HepG2 (cell line): Measurements from ENCODE around the gene PCGF6. TPM values are rescaled to one million over a fixed set of nuclear protein-coding genes. Genes with fewer than 3 reads are reported as not detected.

Experiments used
- ATAD3A ChIP-seq: sonication (generic); formaldehyde crosslinking; IDR thresholded peaks from 2 replicates; pipeline ENCODE4 v1.4.0; 2020; ENCODE audit warnings: missing genetic modification reagents
- ATF1 ChIP-seq: IDR thresholded peaks from 2 replicates; pipeline ENCODE4 v1.6.1; 2016; ENCODE audit warnings: mild to moderate bottlenecking, control low read depth
- ATM ChIP-seq: fragments of 450-650 bp; IDR thresholded peaks from 2 replicates; pipeline ENCODE4 v1.7.1; 2017; ENCODE audit warnings: mild to moderate bottlenecking, borderline replicate concordance
- ELF3 ChIP-seq: IDR thresholded peaks from 2 replicates; pipeline ENCODE4 v1.6.1; 2016; ENCODE audit warnings: missing genetic modification reagents, missing compliant biosample characterization
- FOXA1 ChIP-seq, 2 experiments: fragments of 450-650 bp in 1 of 2; sonication (generic) in 1 of 2; formaldehyde crosslinking in 1 of 2; IDR thresholded peaks; 2 replicates each; pipeline versions ENCODE4 v1.4.0 to v1.6.1; 2016 to 2020; ENCODE audit warnings: missing genetic modification reagents in 1 of 2
- RCOR2 ChIP-seq: IDR thresholded peaks from 2 replicates; pipeline ENCODE4 v1.6.1; 2016; ENCODE audit warnings: missing biosample characterization, missing genetic modification reagents
- RELA ChIP-seq: sonication (generic); formaldehyde crosslinking; IDR thresholded peaks from 2 replicates; pipeline ENCODE4 v1.4.0; 2020; ENCODE audit warnings: missing genetic modification reagents
- SMYD3 ChIP-seq: sonication (generic); formaldehyde crosslinking; IDR thresholded peaks from 2 replicates; pipeline ENCODE4 v1.8.1; 2023; ENCODE audit warnings: mild to moderate bottlenecking, missing genetic modification reagents
- THYN1 ChIP-seq: sonication (generic); formaldehyde crosslinking; IDR thresholded peaks from 2 replicates; pipeline ENCODE4 v1.8.1; 2023; ENCODE audit warnings: low read depth, mild to moderate bottlenecking, moderate library complexity, missing genetic modification reagents, borderline replicate concordance
- TP53 ChIP-seq: sonication (generic); formaldehyde crosslinking; conservative IDR thresholded peaks from 2 replicates; pipeline ENCODE4 v1.4.0; 2020; ENCODE audit warnings: missing genetic modification reagents
- ZBTB42 ChIP-seq: sonication (generic); formaldehyde crosslinking; IDR thresholded peaks from 2 replicates; pipeline ENCODE4 v1.5.0; 2020; ENCODE audit warnings: mild to moderate bottlenecking, missing genetic modification reagents
- ZNF337 ChIP-seq: sonication (generic); formaldehyde crosslinking; IDR thresholded peaks from 2 replicates; pipeline ENCODE4 v1.5.1; 2020; ENCODE audit warnings: missing genetic modification reagents, low read depth, mild to moderate bottlenecking, borderline replicate concordance
- ZNF530 ChIP-seq: sonication (generic); formaldehyde crosslinking; IDR thresholded peaks from 2 replicates; pipeline ENCODE4 v1.5.0; 2020; ENCODE audit warnings: low read depth, mild to moderate bottlenecking, missing genetic modification reagents
- ZNF782 ChIP-seq: sonication (generic); formaldehyde crosslinking; IDR thresholded peaks from 2 replicates; pipeline ENCODE4 v1.4.0; 2020; ENCODE audit warnings: missing genetic modification reagents, mild to moderate bottlenecking, borderline replicate concordance
- polyA plus RNA-seq, 8 experiments: library from polyadenylated mRNA; depleted of rRNA in 3 of 8; stranded (reverse) in 7 of 8; unstranded in 1 of 8; fragments of >200 nt; fragmentation: Illumina TruSeq in 4 of 8; extraction: Trizol in 4 of 8; gene quantifications; 2 replicates each; pipeline versions ENCODE4 v1.2.1 to v1.2.3, GENCODE V29; 2011 to 2016; ENCODE audit warnings: low read depth in 4 of 8, missing spikeins in 1 of 8, mixed read lengths in 1 of 8; ENCODE audit not compliant: insufficient read depth in 1 of 8
- total RNA-seq, 5 experiments: library from RNA; depleted of rRNA; stranded (reverse); fragments of >200 nt; fragmentation: Illumina TruSeq; extraction: Trizol; gene quantifications; 2 replicates each; pipeline ENCODE4 v1.2.3, GENCODE V29; 2016; ENCODE audit warnings: low read depth in 1 of 5
- TF ChIP-seq, protein P1 (sequence below): sonication (generic); formaldehyde crosslinking; conservative IDR thresholded peaks from 2 replicates; pipeline ENCODE4 v1.5.0; 2020; ENCODE audit warnings: missing genetic modification reagents
- TF ChIP-seq, protein P2 (sequence below): IDR thresholded peaks from 2 replicates; pipeline ENCODE4 v1.6.1; 2016; ENCODE audit warnings: mild to moderate bottlenecking
- TF ChIP-seq, protein P3 (sequence below): sonication (generic); formaldehyde crosslinking; IDR thresholded peaks from 2 replicates; pipeline ENCODE4 v1.8.0; 2022; ENCODE audit warnings: mild to moderate bottlenecking, missing genetic modification reagents
- TF ChIP-seq, protein P4 (sequence below): sonication (generic); formaldehyde crosslinking; IDR thresholded peaks from 2 replicates; pipeline ENCODE4 v1.4.0; 2020; ENCODE audit warnings: missing genetic modification reagents
- TF ChIP-seq, protein P5 (sequence below): IDR thresholded peaks from 2 replicates; pipeline ENCODE4 v1.6.1; 2018; ENCODE audit warnings: missing genetic modification reagents
- TF ChIP-seq, protein P6 (sequence below): IDR thresholded peaks from 2 replicates; pipeline ENCODE4 v1.6.1; 2016; ENCODE audit warnings: missing compliant biosample characterization, missing genetic modification reagents, borderline replicate concordance
- TF ChIP-seq, protein P7 (sequence below): sonication (generic); formaldehyde crosslinking; IDR thresholded peaks from 2 replicates; pipeline ENCODE4 v1.4.0; 2020; ENCODE audit warnings: missing genetic modification reagents

Gene PCGF6
- total and polyA plus RNA-seq, 2 of the 13 experiments (the other 11 are each of a cell fraction or from before 2014, with no cell fraction given): 5.2 to 19.4 TPM

DNA sequence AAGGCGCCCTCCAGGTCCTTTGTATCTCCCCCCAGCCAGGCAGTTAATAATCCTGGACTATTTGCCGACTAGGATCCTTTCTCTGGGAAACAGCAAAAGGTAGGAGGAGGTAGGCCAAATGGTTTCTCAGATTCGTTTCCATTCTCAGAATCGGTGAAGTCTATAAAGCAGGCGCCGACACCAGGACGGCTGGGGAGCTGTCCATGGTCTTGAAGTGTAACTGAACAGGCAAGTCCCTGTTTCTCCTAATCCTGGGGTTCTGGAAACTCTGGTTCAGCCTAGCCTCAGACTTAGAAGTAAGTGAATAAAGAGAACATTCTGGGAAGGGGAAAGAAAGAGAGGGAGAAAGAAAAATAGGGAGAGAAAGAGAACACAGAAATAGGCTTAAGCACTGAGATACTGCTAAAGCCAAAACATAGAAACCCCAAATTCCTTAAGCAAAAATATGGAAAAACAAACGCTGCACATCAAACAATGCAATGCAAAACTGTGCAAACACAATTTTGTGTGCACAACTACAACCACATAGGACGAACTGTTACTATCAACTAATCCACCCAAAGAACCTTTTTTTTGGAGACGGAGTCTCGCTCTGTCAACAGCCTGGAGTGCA lies 85.1 kb downstream of the PCGF6 start (continued):
- TF ChIP-seq, protein P1, sequence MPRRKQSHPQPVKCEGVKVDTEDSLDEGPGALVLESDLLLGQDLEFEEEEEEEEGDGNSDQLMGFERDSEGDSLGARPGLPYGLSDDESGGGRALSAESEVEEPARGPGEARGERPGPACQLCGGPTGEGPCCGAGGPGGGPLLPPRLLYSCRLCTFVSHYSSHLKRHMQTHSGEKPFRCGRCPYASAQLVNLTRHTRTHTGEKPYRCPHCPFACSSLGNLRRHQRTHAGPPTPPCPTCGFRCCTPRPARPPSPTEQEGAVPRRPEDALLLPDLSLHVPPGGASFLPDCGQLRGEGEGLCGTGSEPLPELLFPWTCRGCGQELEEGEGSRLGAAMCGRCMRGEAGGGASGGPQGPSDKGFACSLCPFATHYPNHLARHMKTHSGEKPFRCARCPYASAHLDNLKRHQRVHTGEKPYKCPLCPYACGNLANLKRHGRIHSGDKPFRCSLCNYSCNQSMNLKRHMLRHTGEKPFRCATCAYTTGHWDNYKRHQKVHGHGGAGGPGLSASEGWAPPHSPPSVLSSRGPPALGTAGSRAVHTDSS (CRISPR knock-in tag): no peak
- TF ChIP-seq ATM (no peak), ELF3 (CRISPR knock-in tag) (peak; percentile 72; the same call in 1 of the 2 replicates), ZNF337 (CRISPR knock-in tag) (peak; percentile 53; the same call in 1 of the 2 replicates), ZBTB42 (no peak), RELA (CRISPR knock-in tag) (no peak), RCOR2 (CRISPR knock-in tag) (no peak), ATAD3A (no peak; the same call in 1 of the 2 replicates), TP53 (CRISPR knock-in tag) (no peak), ZNF530 (no peak), THYN1 (CRISPR knock-in tag) (no peak), ATF1 (no peak), FOXA1 (IDR thresholded peaks at IDR 0.05) (no peak), FOXA1 (CRISPR knock-in tag; IDR thresholded peaks at IDR 0.05) (no peak), SMYD3 (CRISPR knock-in tag) (0 out of 2 replicates have a peak, but pooled peaks have one; percentile 61), ZNF782 (CRISPR knock-in tag) (no peak)
- TF ChIP-seq, protein P2, sequence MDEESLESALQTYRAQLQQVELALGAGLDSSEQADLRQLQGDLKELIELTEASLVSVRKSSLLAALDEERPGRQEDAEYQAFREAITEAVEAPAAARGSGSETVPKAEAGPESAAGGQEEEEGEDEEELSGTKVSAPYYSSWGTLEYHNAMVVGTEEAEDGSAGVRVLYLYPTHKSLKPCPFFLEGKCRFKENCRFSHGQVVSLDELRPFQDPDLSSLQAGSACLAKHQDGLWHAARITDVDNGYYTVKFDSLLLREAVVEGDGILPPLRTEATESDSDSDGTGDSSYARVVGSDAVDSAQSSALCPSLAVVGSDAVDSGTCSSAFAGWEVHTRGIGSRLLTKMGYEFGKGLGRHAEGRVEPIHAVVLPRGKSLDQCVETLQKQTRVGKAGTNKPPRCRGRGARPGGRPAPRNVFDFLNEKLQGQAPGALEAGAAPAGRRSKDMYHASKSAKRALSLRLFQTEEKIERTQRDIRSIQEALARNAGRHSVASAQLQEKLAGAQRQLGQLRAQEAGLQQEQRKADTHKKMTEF (CRISPR knock-in tag): peak; percentile 34; the same call in 1 of the 2 replicates
- TF ChIP-seq, protein P3, sequence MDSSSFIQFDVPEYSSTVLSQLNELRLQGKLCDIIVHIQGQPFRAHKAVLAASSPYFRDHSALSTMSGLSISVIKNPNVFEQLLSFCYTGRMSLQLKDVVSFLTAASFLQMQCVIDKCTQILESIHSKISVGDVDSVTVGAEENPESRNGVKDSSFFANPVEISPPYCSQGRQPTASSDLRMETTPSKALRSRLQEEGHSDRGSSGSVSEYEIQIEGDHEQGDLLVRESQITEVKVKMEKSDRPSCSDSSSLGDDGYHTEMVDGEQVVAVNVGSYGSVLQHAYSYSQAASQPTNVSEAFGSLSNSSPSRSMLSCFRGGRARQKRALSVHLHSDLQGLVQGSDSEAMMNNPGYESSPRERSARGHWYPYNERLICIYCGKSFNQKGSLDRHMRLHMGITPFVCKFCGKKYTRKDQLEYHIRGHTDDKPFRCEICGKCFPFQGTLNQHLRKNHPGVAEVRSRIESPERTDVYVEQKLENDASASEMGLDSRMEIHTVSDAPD (CRISPR knock-in tag): no peak
- TF ChIP-seq, protein P4, sequence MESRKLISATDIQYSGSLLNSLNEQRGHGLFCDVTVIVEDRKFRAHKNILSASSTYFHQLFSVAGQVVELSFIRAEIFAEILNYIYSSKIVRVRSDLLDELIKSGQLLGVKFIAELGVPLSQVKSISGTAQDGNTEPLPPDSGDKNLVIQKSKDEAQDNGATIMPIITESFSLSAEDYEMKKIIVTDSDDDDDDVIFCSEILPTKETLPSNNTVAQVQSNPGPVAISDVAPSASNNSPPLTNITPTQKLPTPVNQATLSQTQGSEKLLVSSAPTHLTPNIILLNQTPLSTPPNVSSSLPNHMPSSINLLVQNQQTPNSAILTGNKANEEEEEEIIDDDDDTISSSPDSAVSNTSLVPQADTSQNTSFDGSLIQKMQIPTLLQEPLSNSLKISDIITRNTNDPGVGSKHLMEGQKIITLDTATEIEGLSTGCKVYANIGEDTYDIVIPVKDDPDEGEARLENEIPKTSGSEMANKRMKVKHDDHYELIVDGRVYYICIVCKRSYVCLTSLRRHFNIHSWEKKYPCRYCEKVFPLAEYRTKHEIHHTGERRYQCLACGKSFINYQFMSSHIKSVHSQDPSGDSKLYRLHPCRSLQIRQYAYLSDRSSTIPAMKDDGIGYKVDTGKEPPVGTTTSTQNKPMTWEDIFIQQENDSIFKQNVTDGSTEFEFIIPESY (CRISPR knock-in tag): no peak
- TF ChIP-seq, protein P5, sequence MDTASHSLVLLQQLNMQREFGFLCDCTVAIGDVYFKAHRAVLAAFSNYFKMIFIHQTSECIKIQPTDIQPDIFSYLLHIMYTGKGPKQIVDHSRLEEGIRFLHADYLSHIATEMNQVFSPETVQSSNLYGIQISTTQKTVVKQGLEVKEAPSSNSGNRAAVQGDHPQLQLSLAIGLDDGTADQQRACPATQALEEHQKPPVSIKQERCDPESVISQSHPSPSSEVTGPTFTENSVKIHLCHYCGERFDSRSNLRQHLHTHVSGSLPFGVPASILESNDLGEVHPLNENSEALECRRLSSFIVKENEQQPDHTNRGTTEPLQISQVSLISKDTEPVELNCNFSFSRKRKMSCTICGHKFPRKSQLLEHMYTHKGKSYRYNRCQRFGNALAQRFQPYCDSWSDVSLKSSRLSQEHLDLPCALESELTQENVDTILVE (CRISPR knock-in tag): peak; percentile 79
- TF ChIP-seq, protein P6, sequence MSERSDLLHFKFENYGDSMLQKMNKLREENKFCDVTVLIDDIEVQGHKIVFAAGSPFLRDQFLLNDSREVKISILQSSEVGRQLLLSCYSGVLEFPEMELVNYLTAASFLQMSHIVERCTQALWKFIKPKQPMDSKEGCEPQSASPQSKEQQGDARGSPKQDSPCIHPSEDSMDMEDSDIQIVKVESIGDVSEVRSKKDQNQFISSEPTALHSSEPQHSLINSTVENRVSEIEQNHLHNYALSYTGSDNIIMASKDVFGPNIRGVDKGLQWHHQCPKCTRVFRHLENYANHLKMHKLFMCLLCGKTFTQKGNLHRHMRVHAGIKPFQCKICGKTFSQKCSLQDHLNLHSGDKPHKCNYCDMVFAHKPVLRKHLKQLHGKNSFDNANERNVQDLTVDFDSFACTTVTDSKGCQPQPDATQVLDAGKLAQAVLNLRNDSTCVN (CRISPR knock-in tag): peak; percentile 73
- TF ChIP-seq, protein P7, sequence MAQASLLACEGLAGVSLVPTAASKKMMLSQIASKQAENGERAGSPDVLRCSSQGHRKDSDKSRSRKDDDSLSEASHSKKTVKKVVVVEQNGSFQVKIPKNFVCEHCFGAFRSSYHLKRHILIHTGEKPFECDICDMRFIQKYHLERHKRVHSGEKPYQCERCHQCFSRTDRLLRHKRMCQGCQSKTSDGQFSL (CRISPR knock-in tag): no peak
